ENCODE measurements around the gene SNRK.
A peak's percentile ranks its signal among the peaks of the same experiment; 100 is the strongest.

SNRK gene

GRCh38 chr3:43372007-43372740 lies 85.8 kb downstream of the SNRK start:
- DNase-seq (ENCODE audit: low read depth), result no peak

DNA sequence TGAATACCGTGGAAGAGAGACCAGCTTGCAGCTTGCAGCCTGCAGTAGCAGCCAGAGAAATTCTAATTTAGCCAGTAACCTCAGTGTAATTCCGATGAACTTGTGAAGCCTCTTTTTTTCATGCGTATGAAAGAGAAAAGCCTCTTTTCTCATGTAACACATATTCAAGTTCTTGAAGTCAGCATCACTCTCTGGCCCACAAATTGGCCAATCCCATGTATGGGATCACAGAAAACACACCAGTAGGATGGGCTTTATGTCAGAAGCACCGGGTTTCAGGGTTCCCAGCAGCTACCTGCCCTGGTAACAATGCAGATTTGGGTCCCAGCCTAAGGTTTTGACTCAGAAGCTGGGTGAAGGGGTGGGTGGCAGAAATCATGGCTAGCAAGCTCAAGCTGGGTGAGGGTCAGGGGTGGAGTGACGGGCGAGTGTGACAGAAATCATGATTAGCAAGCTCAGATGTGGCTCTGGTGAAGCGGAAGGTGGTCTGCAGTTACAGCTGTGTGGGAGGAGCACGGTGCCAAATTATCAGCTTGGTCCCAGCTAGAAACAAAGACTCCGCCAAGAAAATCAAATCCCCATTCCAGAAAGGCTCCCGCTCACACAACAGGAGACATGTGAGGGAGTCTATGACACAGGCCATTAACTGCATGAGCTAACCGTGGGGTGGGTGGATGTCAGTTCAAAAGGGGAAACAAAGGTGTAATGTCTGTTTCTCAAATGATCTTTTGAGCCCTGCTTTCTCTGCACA lies 86.6 kb downstream of the SNRK start:
- DNase-seq (ENCODE audit: low read depth), result no peak

DNA sequence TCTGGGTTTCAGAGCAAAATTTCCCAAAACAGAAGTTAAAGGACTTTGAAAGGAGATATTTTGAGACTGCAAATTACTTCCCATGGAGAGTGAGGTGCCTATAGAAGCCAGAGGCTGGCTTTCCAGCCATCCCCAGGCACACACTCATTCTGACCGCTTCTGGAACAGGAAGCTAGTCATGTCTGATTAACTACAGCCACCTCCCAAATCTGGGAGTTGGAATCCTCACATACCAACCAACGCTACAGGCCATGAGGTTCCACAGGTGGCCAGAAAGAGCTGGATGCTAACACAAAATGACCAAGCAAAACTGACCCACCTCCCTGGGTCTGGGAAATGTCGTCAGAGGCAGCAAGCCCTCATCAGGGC lies 87.2 kb downstream of the SNRK start:
- DNase-seq (ENCODE audit: low read depth), result no peak

DNA sequence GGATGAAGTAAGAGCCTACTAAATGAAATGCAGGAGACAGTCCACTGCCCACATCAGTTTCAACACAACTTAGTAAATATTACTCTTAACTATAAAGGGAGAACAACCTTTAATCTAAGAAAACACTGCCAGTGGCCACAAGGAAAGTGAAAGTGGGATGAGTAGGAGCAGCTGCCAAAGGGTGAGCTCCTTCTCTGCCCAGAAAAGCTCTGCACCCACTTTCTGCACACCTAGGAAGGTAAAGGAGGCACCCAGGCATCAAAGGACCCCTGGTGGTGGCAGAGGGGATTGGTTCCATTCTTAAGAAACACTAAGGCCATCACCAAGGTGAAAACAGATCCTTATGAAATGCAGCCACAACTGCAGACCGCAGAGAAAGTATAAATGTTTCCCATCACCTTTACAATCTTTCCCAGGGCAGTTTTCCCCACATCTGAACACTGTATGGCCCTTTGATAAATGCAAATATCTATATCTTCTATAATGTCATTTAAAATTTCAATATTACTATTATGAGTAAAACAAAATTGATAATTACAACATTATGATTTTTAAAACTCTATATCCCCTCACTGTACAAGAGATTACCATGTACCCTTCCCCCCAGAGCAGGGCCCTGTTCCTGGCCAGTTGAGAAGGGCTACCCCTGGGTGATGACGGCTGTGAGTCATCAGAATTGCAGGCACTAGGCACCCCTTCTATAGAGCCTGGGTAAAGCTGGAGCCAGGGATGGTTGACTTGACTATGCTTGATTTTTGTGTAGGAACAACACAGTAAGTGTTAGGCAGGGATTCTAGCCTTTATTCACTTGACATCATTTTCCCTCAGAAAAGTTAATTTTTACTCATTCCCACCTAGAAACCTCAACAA lies 92.0 kb downstream of the SNRK start:
- peak; percentile 61 for DNase-seq (ENCODE audit: low read depth)

GRCh38 chr3:43379343-43379742 lies 93.0 kb downstream of the SNRK start:
- DNase-seq (ENCODE audit: low read depth), result no peak

GRCh38 chr3:43388175-43388574 lies 101.8 kb downstream of the SNRK start:
- no peak for DNase-seq (ENCODE audit: low read depth)

DNA sequence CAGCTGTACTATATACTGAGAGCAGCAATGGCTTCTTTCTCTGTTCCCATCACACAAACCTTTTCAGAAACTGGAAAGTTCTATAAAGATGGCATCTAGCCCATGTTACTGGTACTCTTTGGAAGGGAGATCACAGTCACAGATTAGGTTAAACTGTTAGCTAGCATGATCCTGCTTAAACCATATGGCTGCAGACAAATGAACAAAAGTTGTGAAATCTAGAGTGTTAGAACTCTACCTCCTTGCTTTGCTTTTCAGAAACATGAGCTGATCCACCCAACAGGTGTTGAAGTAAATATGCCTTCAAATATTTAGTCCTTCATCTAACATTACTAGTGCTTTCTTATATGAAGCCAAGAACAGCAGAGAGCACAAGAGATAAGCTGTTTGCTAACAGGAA lies 102.6 kb downstream of the SNRK start:
- DNase-seq (ENCODE audit: low read depth), result no peak

- DNase-seq (ENCODE audit: low read depth), result peak; percentile 58
These were observed 103.3 kb downstream of the SNRK start for GRCh38 chr3:43389388-43390254.

- DNase-seq (ENCODE audit: low read depth), result no peak
These were observed 103.9 kb downstream of the SNRK start for GRCh38 chr3:43390255-43390588.

- no peak for DNase-seq (ENCODE audit: low read depth)
These were observed 105.3 kb downstream of the SNRK start for GRCh38 chr3:43391621-43392020.

GRCh38 chr3:43394041-43394554 lies 107.8 kb downstream of the SNRK start:
- no peak for DNase-seq (ENCODE audit: low read depth)

DNA sequence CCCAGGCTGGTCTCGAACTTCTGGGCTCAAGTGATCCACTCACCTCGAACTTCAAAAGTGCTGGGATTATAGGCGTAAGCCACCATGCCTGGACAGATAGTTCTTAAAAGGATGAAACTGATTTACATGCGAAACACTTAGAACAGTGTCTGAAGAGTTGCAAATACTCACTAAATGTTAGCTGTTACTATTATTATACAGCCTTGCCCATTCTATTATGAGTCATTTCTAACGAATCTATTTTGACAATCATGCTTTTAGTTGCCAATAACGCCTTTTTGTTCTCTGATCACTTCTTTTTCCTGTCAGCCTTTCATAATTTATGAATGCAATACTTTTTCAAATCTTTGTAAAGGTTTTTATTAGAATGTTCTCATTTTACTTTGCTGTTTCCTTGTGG lies 112.7 kb downstream of the SNRK start:
- no peak for DNase-seq (ENCODE audit: low read depth)

- no peak for DNase-seq (ENCODE audit: low read depth)
These were observed 113.8 kb downstream of the SNRK start for GRCh38 chr3:43400167-43400566.

Data from activated T-cell treated with anti-CD3 and anti-CD28 coated beads for 1 hour (primary cell).